Type B pancreatic cell (in vitro differentiated cells): ENCODE data around the gene APBA2. TPM values are rescaled to one million over a fixed set of nuclear protein-coding genes. Genes with fewer than 3 reads are reported as not detected.

Experiments used
- DNase-seq: peaks from one replicate; pipeline ENCODE4 v3.0.0; 2021; ENCODE audit warnings: mixed read lengths; ENCODE audit not compliant: unreplicated experiment; ENCODE audit errors: extremely low spot score
- H3K27ac Mint-ChIP-seq: 2 replicates; pipeline ENCODE4 v1.8.0; 2021; ENCODE audit warnings: mild to moderate bottlenecking, mixed read lengths
- H3K27me3 Mint-ChIP-seq: 2 replicates; pipeline ENCODE4 v1.8.0; 2021; ENCODE audit warnings: mixed read lengths
- H3K36me3 Mint-ChIP-seq: 2 replicates; pipeline ENCODE4 v1.8.0; 2021; ENCODE audit warnings: mixed read lengths
- H3K4me1 Mint-ChIP-seq: one replicate; pipeline ENCODE4 v1.8.0; 2021; ENCODE audit warnings: mixed read lengths; ENCODE audit not compliant: unreplicated experiment
- H3K4me3 Mint-ChIP-seq: 2 replicates; pipeline ENCODE4 v1.8.0; 2021; ENCODE audit warnings: mild to moderate bottlenecking, mixed read lengths
- H3K9me3 Mint-ChIP-seq: 2 replicates; pipeline ENCODE4 v1.8.0; 2021; ENCODE audit warnings: mixed read lengths
- CTCF ChIP-seq: fragments of 200-600 bp; sonication (generic); conservative IDR thresholded peaks from 2 replicates; pipeline ENCODE4 v1.5.0; 2021; ENCODE audit warnings: antibody characterized with exemption, mild to moderate bottlenecking
- total RNA-seq: library from RNA; stranded (reverse); gene quantifications from 2 replicates; pipeline ENCODE4 v1.2.1, GENCODE V29; 2021; ENCODE audit warnings: low replicate concordance

Gene APBA2
- total RNA-seq, 1 donor from 2014 or later: 33.3 TPM

- H3K9me3 Mint-ChIP-seq: no peaks in the 10 kb centered on the region
- TF ChIP-seq CTCF: no peak
- peaks cover 24% of the 10 kb centered on the region for H3K4me1 Mint-ChIP-seq
- no peak for DNase-seq
- H3K27ac Mint-ChIP-seq: no peak overlapping the region
- no peak overlapping the region for H3K4me3 Mint-ChIP-seq
- no peaks in the 10 kb centered on the region for H3K36me3 Mint-ChIP-seq
- peaks cover 23% of the 10 kb centered on the region for H3K27me3 Mint-ChIP-seq
Measured at GRCh38 chr15:29133791-29134190, 248.0 kb downstream of the APBA2 start.

- Mint-ChIP-seq H3K36me3 (no peaks in the 10 kb centered on the region), H3K4me1 (peaks cover 24% of the 10 kb centered on the region), H3K9me3 (no peaks in the 10 kb centered on the region), H3K27ac (no peak overlapping the region), H3K27me3 (peaks cover 25% of the 10 kb centered on the region), H3K4me3 (no peak overlapping the region)
- no peak for TF ChIP-seq CTCF
- no peak for DNase-seq
Measured at GRCh38 chr15:29134239-29134638, 248.5 kb downstream of the APBA2 start.

- H3K4me1 Mint-ChIP-seq: peaks cover 24% of the 10 kb centered on the region
Measured at GRCh38 chr15:29134641-29135308, 249.0 kb downstream of the APBA2 start.

GRCh38 chr15:29135309-29135657 is 249.5 kb downstream of the APBA2 start:
- Mint-ChIP-seq H3K27ac (no peak overlapping the region), H3K9me3 (no peaks in the 10 kb centered on the region), H3K27me3 (peaks cover 29% of the 10 kb centered on the region), H3K36me3 (no peaks in the 10 kb centered on the region), H3K4me1 (peaks cover 24% of the 10 kb centered on the region), H3K4me3 (no peak overlapping the region)
- DNase-seq: no peak
- no peak for TF ChIP-seq CTCF

More at GRCh38 chr15:29134641-29135308, 249.0 kb downstream of the APBA2 start:
- H3K9me3 Mint-ChIP-seq: no peaks in the 10 kb centered on the region
- no peaks in the 10 kb centered on the region for H3K36me3 Mint-ChIP-seq
- DNase-seq: no peak
- H3K4me3 Mint-ChIP-seq: no peak overlapping the region
- no peak for TF ChIP-seq CTCF
- H3K27me3 Mint-ChIP-seq: peaks cover 28% of the 10 kb centered on the region
- no peak overlapping the region for H3K27ac Mint-ChIP-seq

- Mint-ChIP-seq H3K36me3 (no peaks in the 10 kb centered on the region), H3K9me3 (no peaks in the 10 kb centered on the region), H3K27ac (no peak overlapping the region), H3K27me3 (peaks cover 28% of the 10 kb centered on the region), H3K4me3 (no peak overlapping the region), H3K4me1 (peaks cover 22% of the 10 kb centered on the region)
- TF ChIP-seq CTCF: no peak
- DNase-seq: no peak
Measured at GRCh38 chr15:29135702-29136646, 250.2 kb downstream of the APBA2 start.
